NOMO-1 treated with dmso at 0.1 percent for 144 hours (cell line): ENCODE data around the gene HIVEP1.

Experiments
- DNase-seq: peaks from one replicate; lab custom pipeline; 2025; ENCODE audit not compliant: unreplicated experiment; lab: John Stamatoyannopoulos, UW

The HIVEP1 gene

DNA sequence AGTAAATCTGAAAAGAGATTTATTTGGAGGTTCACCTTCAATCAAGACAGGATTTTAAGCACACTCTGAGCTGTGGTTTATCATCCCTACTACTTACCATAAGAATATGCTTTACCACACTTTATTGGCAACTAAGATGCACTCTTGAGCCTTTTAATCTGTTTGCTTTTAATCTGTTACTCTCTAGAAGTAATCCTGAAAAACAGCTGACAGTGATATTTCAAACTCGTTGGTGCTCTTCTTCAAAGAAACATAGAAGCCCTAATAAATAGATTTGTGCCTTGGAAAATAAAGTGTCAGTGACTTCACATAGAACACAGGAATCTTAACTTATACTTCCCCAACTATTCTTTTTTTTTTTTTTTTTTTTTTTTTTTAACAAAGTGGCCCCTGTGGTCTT, 102.9 kb downstream of the HIVEP1 start:
- DNase-seq: no peak

GRCh38 chr6:12115492-12115891, 103.4 kb downstream of the HIVEP1 start:
- DNase-seq: no peak

GRCh38 chr6:12116264-12116800, 104.2 kb downstream of the HIVEP1 start:
- DNase-seq: no peak

DNA sequence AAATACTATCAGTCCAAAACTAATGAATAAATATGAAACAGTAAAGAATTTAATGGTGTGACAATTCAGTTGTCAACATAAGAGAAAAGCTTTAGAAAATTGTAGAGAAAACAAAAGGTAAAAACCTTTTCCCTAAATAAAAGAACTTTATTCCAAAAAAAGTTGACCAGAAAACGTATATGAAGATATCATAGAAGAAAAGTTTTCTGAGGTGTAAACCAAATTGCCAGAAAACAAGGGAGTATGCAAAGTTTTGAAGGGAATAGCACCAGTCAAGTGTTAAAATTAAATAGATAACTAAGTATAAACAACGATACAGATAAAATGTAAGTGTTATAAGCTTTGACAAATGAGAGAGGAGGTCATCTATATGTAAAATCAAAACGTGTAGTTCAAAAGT, 104.9 kb downstream of the HIVEP1 start:
- no peak for DNase-seq

GRCh38 chr6:12118607-12119006, 106.5 kb downstream of the HIVEP1 start:
- no peak for DNase-seq

DNA sequence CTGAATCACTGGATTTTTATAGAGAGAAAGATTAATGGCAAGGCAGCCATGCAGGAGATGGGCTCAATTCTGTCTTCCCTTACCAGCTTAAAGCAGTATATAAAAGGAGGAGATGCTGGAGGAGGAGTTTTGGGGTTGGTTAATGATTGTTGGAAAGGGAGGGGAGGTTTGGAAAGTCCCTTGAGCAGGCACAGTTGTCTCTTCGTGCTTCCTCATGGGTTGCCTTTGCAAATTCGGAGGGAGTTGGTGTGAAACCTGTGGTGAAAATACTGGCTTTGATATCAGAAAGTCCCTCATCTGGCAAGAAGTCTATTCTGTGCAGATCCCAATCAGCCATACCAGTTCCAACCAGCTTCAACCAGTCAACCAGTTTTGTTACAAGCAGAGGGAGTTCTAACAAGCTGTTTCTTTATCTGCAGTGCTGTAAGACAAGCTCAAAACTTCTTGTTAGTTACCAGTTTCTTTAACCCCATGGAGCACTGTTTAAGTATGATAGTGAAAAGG, 107.0 kb downstream of the HIVEP1 start:
- no peak for DNase-seq

DNA sequence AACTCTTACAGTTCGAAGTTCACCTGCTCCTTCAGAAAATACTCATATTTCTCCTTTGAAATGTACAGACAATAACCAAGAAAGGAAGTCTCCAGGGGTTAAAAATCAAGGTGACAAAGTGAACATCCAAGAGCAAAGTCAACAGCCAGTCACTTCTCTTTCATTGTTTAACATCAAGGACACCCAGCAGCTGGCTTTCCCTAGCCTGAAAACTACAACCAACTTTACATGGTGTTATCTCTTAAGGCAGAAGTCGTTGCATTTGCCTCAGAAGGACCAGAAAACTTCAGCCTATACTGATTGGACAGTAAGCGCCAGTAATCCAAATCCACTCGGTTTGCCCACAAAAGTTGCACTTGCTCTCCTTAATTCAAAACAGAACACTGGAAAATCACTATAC, 113.3 kb downstream of the HIVEP1 start:
- DNase-seq: no peak

- no peak for DNase-seq
Observed at GRCh38 chr6:12126051-12126450, 113.9 kb downstream of the HIVEP1 start.

- no peak for DNase-seq
Observed at GRCh38 chr6:12129523-12129922, 117.4 kb downstream of the HIVEP1 start.

- no peak for DNase-seq
Observed at GRCh38 chr6:12132351-12133222, 120.5 kb downstream of the HIVEP1 start.

GRCh38 chr6:12134581-12134980, 122.5 kb downstream of the HIVEP1 start:
- no peak for DNase-seq

DNA sequence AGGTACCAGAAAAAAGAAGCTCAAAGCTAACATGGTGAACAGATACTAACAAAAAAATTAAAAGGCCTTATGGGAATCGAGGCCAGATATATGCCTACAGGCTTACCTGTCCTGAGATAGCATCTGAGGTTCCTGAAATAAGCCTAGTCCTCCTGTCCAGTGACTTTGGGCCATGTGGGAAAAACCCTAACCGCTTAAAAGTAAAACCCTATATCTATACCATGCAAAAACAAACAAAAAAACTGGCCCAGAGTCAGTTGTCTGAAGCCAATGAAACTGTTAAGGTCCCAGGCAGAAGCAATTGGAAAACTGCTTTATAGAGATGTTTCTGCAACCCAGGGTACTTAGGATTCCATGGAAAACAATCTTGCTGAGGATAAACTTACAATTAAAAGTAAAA, 122.9 kb downstream of the HIVEP1 start:
- no peak for DNase-seq

GRCh38 chr6:12136905-12137304, 124.8 kb downstream of the HIVEP1 start:
- DNase-seq: no peak

GRCh38 chr6:12137480-12137879, 125.4 kb downstream of the HIVEP1 start:
- no peak for DNase-seq

GRCh38 chr6:12138381-12138780, 126.3 kb downstream of the HIVEP1 start:
- DNase-seq: no peak

DNA sequence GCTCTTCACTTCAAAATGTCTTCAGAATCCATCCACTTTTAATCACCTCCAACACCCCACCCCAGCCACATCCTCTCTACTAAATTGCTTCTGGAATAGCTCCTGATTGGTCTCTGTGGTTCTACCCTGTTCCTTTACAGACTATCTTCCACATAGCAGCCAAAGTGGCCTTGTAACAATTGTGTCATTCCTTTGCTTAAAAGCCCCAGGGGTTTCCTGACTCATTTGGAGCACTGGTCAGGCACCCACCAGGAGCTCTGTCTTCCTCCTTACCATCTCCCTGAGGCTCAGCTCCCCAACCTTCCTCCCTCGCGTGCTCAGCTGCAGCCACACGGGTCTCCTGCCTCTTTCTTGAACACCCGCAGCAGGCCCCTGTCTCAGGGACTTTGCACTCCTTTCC, 126.8 kb downstream of the HIVEP1 start:
- DNase-seq: no peak

DNA sequence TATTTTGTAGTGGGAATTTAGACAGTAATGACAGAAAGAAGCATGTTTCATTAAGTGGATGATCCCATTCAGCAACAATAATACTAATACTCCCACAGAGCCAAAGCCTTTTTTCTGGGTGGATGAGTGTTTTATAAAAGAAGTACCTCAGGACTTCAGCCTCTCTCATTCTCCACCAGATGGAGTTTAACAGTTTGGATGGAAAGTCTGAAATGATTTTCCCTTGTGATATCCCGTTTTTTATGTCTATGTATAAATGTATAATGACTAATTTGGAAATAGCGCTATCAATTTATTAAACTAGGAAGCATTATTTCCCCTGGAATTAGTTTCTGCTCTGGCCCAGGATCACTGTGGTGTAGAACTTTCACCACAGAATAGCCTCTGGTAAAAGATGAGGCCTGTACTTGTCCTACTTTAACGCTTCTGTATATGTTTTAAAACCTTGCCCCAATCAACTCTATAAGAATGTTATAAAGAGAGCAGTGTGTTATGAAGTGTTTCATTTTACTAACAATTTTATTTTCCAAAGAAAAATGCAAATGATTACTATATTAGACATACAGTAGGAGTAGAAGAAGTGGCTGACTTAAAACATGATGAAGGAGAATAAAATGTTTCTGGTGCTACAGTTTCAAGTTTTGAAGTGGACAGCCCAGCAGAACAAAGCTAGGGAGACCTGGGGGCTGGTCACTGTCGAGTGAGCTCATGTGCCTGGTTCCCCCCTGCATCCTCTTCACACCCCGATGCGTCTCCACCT, 135.6 kb downstream of the HIVEP1 start:
- no peak for DNase-seq

GRCh38 chr6:12148317-12148801, 136.2 kb downstream of the HIVEP1 start:
- no peak for DNase-seq

GRCh38 chr6:12148841-12149240, 136.7 kb downstream of the HIVEP1 start:
- no peak for DNase-seq

DNA sequence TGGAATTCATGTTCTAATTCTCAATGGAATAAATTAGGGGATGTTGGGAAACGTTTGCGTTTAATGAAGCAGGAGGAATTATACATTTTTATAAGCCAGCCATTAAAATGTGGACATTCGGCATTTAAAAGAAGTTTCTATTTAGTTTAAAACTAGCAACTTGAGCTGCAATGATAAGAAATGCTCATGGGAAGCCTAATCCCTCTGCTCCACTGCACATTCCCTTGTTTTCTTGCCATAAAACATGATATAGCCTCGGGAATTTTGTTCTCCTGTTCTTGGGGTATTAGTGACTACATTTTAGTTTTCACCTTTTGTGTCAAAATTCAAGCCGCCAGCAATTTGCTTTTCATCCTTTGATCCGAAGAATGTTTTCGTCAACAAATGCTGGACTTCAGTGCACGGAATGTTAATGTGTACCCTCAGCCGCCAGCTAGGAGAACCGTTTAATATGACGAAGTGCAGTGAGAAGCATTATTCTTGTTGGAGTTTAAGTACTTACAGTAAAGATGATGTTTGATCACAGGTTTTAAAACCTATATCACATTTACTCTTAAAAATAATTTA, 137.9 kb downstream of the HIVEP1 start:
- no peak for DNase-seq

DNA sequence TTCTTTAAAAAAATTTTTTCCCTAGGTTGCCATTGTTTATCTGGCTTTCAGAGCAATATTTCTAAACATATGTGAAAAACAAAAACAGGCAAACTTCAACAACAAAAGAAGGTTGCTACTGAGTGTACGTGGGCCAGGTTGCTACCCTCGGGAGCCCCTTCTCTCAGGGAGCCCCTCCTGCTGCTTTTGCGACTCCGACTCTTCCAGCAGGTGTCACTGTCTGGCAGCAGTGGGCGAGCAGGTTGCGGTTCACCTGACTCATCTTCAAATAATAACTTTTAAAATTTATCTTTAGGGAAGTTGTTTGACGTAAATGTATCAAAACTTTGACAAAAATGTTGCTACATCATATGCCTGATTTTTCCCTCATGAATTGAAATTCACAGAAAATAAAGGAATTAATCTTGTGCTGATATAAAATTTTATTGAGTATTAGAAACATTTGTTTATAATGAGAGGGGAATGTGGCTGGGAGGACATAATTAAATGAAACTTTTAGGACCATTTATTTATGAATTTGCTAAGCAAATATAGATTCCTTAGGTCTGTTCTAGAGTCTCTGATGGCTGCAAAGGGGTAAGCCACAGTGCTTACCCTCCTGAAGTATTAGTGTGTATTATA, 138.8 kb downstream of the HIVEP1 start:
- DNase-seq: no peak
